GM19043 (cell line): Measurements from ENCODE around the gene C11orf86.
"Not testable (repeated sequence)": the region's sequence is repeated elsewhere in the genome, so short reads cannot be mapped to it uniquely, and the experiment has no call there.

Source experiments
- ATAC-seq: cut with Tn5 transposase; IDR thresholded peaks from one replicate; pipeline ENCODE4 v1.9.1; 2021; ENCODE audit warnings: low read depth; ENCODE audit not compliant: unreplicated experiment

The C11orf86 gene, protein sequence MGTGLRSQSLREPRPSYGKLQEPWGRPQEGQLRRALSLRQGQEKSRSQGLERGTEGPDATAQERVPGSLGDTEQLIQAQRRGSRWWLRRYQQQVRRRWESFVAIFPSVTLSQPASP

DNA sequence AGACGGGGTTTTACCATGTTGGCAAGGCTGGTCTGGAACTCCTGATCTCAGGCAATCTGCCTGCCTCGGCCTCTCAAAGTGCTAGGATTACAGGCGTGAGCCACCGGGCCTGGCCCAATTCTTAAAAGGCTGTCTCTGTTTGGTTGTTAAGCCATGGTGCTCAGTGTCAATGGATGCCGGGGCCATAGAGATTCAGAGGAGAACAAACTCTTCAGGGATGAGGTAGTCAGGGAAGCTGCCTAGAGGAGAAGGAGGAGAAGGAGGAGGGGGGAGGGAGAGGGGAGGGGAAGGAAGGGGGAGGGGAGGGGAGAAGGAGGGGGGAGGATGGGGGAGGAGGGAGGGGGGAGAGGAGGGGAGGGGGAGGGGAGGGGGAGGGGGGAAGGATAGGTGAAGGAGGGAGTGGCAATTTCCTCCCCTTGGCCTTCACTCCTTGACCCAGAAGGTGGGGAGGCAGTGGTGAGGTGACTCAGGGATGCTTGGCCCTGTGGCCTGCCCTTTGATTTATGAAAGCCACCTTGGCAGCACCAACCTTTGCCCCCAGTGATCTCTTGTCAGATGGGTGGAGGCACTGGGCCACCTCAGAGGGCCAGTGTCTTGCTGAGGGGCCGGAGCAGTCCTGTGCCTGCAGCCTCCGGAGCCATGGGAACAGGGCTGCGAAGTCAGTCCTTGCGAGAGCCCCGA is at the start of gene C11orf86:
Gene C11orf86 (plus strand): TSS at position 581 of the 681 bp plus-strand sequence. CDS start 59 bp downstream, at position 640.
- no peak for ATAC-seq

DNA sequence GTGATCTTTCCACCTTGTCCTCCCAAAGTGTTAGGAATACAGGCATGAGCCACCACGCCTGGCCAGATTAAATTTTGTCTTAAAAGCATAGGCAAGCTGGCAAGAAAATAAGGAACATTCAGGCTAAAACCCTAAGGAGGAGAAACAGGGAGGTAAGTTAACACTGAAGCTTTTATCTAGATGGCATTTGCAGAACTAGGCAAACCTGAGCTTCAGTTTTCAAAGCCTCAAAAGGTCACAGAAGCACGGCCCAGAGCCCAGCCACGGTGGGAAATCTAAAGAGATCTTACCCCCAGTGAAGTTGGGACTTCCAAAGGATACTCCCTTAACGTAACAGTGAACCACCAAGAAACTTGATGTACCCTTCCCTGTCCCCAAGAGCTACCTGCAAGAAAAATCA is 45.4 kb upstream of the C11orf86 start:
- ATAC-seq = no peak

DNA sequence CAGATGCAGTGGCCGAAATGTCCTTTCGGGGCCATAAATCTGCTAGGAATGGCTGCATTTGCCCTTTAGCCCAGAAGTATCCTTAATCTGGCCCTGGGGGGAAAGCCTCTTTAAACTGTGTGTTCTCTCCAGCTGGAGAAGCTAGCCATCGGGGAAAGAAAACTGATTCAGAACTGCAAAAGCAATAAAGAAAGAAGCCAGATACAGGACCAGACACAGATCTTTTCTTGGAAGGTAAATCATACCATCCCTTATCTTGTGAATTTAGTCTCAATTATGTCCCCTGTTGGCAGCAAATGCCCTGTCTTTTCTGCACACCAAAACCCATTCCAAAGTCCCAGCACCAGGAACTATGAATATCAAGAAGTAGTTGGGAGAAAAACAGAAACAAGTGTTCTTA is 42.6 kb upstream of the C11orf86 start:
- no peak for ATAC-seq

DNA sequence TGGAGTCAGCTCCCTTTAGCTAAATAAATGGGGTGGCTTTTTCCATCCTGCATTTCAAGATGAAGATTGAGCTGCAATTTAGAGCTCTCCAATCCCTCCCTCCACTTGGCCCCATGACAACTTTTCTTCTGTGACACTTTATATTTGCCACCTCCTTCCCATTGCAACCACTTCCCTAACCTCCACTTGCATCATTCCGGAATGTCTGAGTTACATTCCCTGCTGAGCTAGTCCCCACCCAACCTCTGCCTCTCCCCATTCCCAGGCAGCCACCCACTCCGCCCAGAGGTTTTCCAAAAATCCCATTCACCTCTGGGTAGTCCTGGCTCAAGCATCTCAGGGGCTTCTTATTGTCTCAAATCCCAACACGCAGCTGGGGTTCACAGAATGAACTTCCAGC is 41.6 kb upstream of the C11orf86 start:
- no peak for ATAC-seq

DNA sequence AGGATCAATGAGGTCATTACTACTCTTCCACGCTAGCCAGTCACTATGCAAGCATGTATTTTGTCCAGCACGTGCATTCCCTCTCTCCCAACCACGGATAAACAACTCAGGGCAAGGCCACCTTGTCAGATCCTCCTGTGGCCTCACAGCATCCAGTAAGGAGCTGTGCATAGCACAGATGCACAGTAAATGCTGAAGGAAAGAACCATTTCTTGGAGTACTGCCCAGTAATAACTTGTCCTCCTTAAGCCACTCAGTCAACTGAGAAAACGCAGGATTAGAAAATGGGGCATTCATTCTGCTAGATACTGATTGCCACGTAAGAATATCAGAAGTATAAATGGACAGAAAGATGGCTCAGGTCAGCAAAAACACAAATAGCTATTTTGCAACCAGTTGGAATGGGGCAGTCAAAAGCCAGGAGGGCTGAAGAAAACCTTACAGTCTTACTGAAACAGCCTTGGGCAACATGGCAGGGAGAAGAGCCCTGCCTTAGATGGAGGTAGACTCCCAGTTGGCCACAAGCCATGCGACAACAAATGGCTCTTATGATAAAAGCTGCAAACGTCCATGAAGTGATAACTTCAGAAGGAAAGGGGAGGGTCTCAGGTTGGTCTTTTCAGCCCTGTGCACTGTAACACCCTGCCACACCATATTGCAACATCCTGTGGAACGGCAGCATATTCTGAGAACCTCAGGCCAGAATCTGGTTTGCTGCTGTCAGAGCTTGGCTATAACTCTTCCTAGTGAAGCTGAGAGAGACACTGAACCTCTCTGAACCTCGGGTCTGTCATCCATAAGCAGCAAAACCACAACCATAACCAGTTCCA is 39.9 kb upstream of the C11orf86 start:
- no peak for ATAC-seq

DNA sequence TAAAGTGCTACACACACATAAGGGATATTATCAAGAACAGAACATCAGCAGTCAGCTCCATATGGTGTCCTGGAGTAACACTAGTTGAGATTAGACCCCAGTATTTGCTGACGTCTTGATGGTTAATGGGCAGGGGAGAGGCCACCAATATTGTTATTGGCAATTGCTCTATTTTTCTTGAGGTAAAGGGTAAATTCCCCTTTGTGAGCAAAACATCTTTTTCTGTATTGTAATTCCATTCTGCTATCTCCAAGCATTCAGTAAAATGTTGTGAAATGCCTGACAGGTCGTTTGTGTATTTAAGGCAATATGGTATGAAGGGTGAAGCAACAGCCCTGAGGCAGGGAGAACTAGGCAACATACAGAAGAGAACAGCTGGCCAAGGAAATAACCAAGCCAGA is 38.8 kb upstream of the C11orf86 start:
- ATAC-seq = no peak

DNA sequence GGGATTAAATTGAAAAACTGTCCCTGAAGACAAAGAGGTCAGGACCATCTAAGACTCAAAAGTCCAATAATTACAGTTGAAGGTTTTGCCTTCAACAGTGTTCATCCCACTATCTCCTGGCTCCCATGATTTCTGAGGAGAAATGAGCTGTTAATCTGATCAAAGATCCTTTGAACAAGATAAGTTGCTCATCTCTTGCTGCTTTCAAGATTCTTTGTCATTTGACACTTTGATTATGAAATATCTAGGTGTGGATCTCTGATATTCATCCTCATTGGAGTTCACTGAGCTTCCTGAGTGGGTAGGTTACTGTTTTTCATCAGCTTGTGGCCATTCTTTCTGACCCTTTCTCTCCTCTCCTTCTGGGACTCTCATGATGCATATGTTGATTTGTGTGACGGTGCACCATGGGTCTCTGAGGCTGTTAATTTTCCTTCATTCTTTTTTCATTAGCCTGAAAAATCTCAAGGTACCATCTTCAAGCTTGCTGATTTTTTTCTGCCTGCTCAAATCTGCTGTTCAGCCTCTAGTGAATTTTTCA is 37.8 kb upstream of the C11orf86 start:
- ATAC-seq = no peak

DNA sequence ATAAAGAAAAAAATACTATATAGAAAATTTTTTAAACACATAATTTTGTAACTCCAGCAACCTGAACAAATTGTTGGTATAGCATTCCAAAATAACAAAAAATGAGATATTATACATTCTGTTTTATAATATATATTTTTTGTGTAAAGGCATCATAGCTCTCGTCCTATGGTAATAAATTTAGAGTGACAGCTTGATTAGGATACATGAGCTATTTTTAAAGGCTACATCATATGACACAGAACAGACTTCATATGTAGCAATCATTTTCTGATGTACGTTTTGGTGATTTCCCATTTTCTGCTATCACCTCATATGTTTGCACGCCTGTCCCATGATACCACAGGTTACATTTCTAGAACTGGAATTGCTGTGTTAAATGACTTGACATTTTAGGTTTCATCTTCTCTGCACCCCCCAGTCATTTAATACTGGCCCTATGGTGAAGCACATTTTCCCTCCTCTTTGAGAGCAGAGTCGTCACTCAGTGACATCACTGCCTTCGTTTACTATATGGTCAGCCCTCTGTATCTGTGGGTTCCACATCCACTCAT is 36.4 kb upstream of the C11orf86 start:
- ATAC-seq = no peak

DNA sequence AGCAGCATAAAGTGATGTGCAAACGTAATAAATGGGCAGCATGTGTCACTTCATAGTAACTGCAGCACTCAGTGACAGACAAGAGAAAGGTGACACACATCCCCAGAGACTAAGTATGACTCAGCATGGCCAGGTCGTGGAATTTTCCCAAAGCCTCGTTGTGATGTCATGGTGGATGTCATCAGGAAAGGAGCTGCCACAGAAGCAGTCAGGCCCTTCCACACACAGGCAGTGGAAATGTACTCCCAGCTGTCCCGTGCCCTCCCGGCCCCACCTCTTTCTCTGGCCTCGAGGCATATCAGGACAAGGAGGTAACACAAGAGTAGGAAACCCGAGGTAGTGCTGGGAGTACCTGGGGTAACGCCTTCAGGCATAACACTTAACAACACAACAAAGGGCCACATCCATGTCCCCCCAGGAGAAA is 25.0 kb upstream of the C11orf86 start:
- ATAC-seq = no peak

DNA sequence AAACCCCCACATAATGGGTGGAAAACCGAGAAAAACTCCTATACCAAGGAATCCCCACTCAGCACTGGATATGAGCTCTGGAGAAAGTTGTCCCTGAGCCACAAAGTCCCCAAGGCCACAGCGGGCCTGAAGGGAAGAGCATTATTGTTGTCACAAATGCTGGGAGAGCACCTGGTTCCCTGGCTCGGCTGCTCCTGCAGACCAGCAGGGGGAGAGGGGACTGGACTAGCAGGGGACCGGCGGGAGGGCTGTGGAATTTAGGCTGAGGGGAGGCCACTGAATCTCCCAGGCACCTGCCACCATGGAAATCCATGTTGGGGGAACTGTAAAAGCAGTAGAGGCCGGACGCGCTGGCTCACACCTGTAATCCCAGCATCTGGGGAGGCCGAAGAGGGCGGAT is 24.0 kb upstream of the C11orf86 start:
- ATAC-seq = no peak

DNA sequence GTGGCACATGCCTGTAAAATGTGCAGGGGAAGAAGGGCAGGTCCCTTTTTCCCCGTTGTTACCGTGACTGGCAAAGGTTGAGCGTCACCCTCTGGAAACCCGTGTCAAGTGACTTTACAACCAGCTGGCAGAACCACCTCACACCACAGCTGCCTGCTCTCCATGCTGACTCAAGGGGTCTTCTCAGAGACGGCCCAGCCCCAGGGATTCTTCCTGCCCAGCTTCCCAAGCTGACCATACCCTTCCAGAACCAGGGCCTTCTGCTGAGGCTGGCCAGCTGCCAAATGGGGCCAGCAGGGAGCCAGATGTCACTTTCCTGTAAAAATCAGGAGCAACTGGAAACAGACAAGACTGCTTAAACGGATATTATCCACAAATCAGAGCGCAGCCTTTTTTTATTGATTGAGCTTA is 23.2 kb upstream of the C11orf86 start:
- no peak for ATAC-seq

DNA sequence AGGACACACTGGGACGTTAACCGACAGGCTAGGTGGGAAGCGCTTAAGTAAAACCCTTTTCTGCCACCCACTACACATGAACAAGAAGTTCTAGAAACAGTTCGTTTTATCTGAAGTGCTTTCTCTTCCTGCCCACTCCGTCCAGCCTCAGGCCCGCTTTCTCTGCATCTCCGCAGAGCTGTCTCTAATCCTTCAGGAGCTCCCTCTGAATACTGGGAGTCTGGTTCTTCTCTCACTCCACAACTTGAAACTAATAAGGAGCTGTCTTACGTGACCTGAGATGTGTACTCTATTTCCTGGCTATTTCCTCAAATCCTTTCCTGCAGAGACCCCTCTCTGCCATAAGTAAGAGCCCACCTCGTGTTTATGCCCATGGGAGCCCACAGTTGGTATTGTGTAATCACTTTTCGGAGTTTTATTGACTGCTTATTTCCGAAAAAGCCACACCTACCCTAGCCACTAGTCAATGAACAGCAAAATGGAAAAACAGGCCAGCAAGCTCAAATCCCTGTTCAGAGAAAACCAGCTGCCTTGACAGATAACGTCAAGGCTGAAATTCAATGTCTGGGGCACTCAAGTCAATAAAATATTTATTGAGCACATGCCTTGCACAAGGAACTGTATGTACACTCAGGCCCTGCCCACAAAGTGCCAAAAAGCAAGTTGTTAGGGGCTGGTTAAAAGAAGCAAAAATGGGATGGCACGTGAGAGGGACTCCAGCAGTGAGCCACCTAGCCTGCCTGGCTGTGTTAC is 21.8 kb upstream of the C11orf86 start:
- ATAC-seq = no peak

DNA sequence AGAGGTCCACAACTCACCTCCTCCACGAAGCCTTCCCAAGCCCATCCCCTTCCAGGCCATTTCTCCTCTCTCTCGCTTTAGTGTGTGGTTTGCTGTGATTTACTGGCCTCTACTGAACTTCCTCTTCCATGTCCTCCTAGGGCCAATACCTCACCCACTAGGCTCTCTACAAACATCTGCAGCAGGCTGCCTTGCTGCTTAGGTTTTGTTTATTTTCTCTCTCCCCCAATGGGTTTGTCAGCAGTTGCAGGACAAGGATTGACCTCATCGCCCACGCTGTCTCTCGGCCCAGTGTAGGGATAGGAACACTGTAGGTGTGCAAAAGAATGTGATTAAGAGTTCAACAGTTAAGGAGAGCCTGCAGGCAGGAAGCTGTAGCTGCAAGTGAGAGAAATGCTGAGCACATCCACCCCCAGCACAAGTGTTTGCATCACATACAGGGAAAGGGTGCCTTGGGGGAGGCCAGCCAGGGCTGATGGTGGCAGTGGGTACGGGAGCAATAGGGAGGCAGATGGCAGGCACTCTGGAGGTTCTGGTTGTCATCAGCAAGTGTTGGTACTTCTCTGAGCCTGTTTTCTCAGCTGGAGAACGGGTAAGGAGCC is 18.3 kb upstream of the C11orf86 start:
- no peak for ATAC-seq

DNA sequence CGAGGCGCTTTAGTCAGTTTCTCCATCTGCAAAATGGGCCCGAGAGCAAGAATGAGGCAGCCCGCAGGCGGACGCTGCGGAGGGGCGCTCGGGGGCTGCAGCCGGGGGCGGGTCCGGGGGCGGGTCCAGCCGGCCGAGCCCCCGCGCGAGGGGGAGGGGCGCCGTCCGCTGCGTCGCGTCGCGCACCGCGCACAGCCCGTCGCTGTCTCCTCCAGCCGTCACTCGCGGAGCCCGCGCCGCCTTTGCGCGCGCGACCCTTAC is 17.2 kb upstream of the C11orf86 start:
- ATAC-seq = peak; percentile 12

DNA sequence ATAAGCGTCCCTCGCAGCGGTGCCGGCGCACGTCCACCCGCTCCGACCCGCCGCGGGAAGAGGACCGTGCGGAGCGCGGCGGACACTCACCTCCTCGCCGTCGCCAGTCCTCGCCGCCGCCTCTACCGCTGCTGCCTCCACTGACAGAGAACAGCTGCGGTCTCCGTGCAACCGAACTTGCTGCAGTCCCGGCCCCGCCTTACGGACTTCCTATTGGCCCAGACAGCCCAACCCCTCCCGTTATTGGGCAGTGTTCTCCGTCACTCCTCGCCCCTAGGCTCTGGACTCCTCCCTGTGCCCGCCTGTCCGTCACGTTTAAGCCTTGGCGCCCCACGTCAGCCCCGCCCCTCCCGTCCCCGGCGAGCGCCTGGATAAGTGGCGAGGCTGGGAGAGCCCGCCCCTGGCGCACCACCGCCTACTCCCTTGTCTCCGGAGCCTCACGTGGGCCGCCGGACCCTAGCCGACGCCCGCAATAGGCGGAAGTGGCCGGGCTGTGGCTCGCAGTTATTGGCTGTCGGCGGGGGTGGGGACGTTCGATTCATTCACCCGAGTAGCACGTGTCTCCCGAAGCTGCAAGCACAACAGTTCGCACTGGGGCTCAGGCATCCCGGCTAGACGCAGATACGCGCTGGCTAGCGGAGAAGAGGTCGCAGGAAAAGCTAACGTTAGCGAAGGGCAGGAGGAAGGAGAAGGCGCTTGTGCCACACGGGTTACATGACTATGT is 16.7 kb upstream of the C11orf86 start, which contains the start of gene PC:
Gene PC (minus strand): TSS at position 152 of the 724 bp plus-strand sequence. CDS start 86,224 bp downstream, outside the sequence.
- ATAC-seq = peak; percentile 89

DNA sequence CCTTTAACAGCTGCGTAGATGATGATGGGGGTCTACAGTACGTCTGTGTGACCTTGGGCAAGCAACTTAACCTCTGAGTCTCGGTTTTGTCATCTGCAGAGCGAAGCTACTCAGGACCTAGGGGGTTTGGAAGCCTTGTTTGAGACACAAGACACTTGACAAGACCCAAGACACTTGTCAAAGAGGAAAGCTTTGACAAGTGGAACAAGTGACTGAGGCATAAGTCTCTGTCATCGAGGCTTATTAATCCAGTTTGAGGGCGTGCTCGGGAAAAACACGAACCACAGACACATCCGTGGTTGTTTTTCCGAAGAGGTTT is 16.2 kb upstream of the C11orf86 start:
- no peak for ATAC-seq

DNA sequence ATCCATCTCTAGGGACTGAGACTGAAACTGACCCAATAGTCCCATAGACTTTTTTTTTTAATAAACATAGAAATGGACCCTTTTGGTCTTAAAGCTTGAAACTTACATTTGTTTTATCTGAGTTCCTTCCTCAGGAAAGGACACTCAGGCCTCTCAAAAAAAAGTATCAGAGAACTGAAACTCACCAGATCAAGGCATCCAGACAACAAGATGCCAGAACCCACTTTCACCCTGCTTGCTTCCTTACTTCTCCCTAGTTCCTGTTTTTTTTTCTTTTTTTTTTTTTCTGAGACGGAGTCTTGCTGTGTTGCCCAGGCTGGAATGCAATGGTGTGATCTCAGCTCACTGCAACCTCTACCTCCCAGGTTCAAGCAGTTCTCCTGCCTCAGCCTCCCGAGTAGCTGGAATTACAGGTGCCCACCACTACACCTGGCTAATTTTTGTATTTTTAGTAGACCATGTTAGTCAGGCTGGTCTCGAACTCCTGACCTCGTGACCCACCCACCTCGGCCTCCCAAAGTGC is 13.4 kb upstream of the C11orf86 start:
- ATAC-seq = not testable (repeated sequence)

DNA sequence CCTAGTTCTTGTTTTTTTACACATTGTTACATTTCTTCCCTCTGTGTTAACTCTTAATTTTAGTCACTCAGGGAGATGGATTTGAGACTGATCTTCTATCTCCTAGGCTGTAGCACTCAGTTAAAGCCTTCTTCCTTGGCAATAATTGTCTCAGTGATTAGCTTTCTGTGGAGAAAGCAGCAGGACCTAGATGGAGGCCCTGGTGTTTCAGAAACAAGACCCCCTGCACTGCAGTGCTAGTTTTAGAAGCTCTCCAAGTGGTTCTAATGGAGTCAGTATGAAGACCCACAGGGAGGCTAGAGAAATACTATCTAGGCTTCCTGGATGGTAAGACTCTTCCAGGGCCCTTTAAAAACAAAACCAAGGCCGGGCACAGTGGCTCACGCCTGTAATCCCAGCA is 12.9 kb upstream of the C11orf86 start:
- no peak for ATAC-seq

DNA sequence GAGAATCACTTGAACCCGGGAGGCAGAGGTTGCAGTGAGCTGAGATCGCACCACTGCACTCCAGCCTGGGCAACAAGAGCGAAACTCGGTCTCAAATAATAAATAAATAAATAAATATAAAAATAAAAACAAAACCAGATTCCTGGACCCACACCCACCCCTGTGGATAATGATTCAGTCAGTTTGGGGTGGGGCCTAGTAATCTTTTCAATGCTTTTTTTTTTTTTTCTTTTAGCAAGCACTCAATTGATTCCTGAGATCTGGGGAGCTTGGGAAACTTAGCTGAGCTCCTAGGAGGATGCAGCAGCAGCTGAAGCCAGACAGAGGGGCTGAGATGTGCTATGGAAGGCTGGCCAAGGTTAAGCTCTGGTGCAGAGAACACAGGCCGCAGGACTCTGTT is 12.3 kb upstream of the C11orf86 start:
- no peak for ATAC-seq
